Osteocyte (in vitro differentiated cells): ENCODE results near the gene ANGPTL1. TPM values are rescaled to one million over a fixed set of nuclear protein-coding genes. Genes with fewer than 3 reads are reported as not detected.

ENCODE experiments used
- DNase-seq: peaks from one replicate; pipeline ENCODE4 v3.0.0; 2021; ENCODE audit warnings: mixed read lengths; ENCODE audit not compliant: unreplicated experiment; ENCODE audit errors: extremely low spot score
- H3K27ac Mint-ChIP-seq: one replicate; pipeline ENCODE4 v1.8.0; 2021; ENCODE audit warnings: mild to moderate bottlenecking, mixed read lengths; ENCODE audit not compliant: unreplicated experiment
- H3K27me3 Mint-ChIP-seq: one replicate; pipeline ENCODE4 v1.8.0; 2021; ENCODE audit warnings: mixed read lengths; ENCODE audit not compliant: unreplicated experiment
- H3K36me3 Mint-ChIP-seq: one replicate; pipeline ENCODE4 v1.8.0; 2021; ENCODE audit warnings: mixed read lengths; ENCODE audit not compliant: unreplicated experiment
- H3K4me1 Mint-ChIP-seq: one replicate; pipeline ENCODE4 v1.8.0; 2021; ENCODE audit warnings: mixed read lengths; ENCODE audit not compliant: unreplicated experiment
- H3K4me3 Mint-ChIP-seq: one replicate; pipeline ENCODE4 v1.8.0; 2021; ENCODE audit warnings: mild to moderate bottlenecking, moderate library complexity, mixed read lengths; ENCODE audit not compliant: unreplicated experiment
- H3K9me3 Mint-ChIP-seq: one replicate; pipeline ENCODE4 v1.8.0; 2021; ENCODE audit warnings: mixed read lengths; ENCODE audit not compliant: unreplicated experiment
- total RNA-seq: library from RNA; stranded (reverse); gene quantifications from 2 replicates; pipeline ENCODE4 v1.2.1, GENCODE V29; 2021
- TF ChIP-seq, protein P1 (sequence below): fragments of 200-600 bp; sonication (generic); IDR thresholded peaks from 2 replicates; pipeline ENCODE4 v1.5.0; 2021; ENCODE audit warnings: antibody characterized with exemption, mild to moderate bottlenecking, moderate library complexity

The ANGPTL1 gene
- total RNA-seq, 1 donor from 2014 or later = 0.43 TPM

DNA sequence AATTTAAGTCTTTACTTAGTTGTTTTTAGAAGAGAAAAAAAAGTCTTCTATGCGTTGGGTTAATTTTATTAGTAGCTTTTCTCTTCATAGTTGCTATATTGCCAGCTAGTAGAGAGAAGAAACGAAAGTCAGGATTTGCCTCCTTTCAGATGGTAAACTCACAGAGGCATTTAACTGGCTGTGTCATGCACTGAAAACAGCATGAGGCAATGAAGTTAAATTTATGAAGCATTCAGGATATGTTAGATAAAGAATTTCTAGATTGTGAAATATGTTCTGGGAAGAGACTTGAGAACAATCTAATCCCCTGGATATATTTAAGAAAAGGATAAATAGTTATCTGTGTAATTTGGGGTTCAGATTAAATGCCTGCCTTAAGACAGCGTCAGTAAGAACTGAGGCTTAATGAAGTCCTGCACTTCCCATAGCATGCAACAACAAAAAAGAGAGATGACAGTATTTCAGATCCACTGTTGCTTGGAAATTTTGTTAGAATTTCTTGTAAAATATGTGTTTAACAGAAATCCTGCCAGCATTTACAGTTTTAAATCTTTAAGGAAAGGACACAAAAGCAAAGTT, 1.7 kb downstream of the ANGPTL1 start:
- no peak overlapping the region for H3K4me3 Mint-ChIP-seq
- peak overlapping the region; percentile 33 for H3K27ac Mint-ChIP-seq
- no peaks in the 10 kb centered on the region for H3K27me3 Mint-ChIP-seq
- peaks cover 29% of the 10 kb centered on the region for H3K4me1 Mint-ChIP-seq
- H3K36me3 Mint-ChIP-seq = no peaks in the 10 kb centered on the region
- H3K9me3 Mint-ChIP-seq = no peaks in the 10 kb centered on the region
- DNase-seq = no peak
- TF ChIP-seq, protein P1, sequence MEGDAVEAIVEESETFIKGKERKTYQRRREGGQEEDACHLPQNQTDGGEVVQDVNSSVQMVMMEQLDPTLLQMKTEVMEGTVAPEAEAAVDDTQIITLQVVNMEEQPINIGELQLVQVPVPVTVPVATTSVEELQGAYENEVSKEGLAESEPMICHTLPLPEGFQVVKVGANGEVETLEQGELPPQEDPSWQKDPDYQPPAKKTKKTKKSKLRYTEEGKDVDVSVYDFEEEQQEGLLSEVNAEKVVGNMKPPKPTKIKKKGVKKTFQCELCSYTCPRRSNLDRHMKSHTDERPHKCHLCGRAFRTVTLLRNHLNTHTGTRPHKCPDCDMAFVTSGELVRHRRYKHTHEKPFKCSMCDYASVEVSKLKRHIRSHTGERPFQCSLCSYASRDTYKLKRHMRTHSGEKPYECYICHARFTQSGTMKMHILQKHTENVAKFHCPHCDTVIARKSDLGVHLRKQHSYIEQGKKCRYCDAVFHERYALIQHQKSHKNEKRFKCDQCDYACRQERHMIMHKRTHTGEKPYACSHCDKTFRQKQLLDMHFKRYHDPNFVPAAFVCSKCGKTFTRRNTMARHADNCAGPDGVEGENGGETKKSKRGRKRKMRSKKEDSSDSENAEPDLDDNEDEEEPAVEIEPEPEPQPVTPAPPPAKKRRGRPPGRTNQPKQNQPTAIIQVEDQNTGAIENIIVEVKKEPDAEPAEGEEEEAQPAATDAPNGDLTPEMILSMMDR = no peak

- Mint-ChIP-seq H3K36me3 (no peaks in the 10 kb centered on the region), H3K27ac (peak overlapping the region; percentile 33), H3K27me3 (no peaks in the 10 kb centered on the region), H3K4me1 (peaks cover 29% of the 10 kb centered on the region), H3K4me3 (no peak overlapping the region), H3K9me3 (no peaks in the 10 kb centered on the region)
- TF ChIP-seq, protein P1 = no peak
- DNase-seq = no peak
Observed at GRCh38 chr1:178868706-178869105, 2.2 kb downstream of the ANGPTL1 start.

- H3K9me3 Mint-ChIP-seq = no peaks in the 10 kb centered on the region
- H3K4me3 Mint-ChIP-seq = peak overlapping the region; percentile 58
- H3K36me3 Mint-ChIP-seq = no peaks in the 10 kb centered on the region
- H3K27me3 Mint-ChIP-seq = no peaks in the 10 kb centered on the region
- TF ChIP-seq, protein P1 = no peak
- no peak for DNase-seq
- peak overlapping the region; percentile 71 for H3K27ac Mint-ChIP-seq
- H3K4me1 Mint-ChIP-seq = peaks cover 26% of the 10 kb centered on the region
Observed at GRCh38 chr1:178867670-178868069, 3.2 kb downstream of the ANGPTL1 start.

- TF ChIP-seq, protein P1 = no peak
- H3K4me1 Mint-ChIP-seq = peaks cover 12% of the 10 kb centered on the region
- H3K27me3 Mint-ChIP-seq = no peaks in the 10 kb centered on the region
- H3K9me3 Mint-ChIP-seq = no peaks in the 10 kb centered on the region
- H3K36me3 Mint-ChIP-seq = no peaks in the 10 kb centered on the region
- no peak for DNase-seq
- H3K4me3 Mint-ChIP-seq = no peak overlapping the region
- H3K27ac Mint-ChIP-seq = no peak overlapping the region
Observed at GRCh38 chr1:178864326-178864725, 6.6 kb downstream of the ANGPTL1 start.

DNA sequence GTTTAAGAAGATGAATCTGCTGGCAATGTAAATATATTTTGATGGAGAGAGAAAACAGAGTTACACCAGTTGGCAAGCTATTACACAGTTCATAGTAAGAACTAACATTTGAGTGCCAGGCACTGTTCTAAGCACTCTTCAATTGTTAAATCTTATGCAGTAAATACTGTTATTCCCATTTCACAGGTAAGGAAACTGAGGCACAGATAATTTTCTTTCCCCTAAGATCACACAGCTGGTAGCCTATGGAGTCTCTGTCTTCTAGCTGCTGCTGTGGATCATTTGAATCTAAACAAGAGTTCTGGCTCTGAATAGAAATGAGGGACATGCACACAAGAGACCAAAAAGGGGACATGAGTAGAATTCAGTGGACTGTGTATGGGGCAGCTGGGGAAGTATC, 8.0 kb downstream of the ANGPTL1 start:
- no peak overlapping the region for H3K4me3 Mint-ChIP-seq
- H3K36me3 Mint-ChIP-seq = peaks cover 2% of the 10 kb centered on the region
- DNase-seq = no peak
- no peak overlapping the region for H3K27ac Mint-ChIP-seq
- TF ChIP-seq, protein P1 = no peak
- no peaks in the 10 kb centered on the region for H3K27me3 Mint-ChIP-seq
- H3K9me3 Mint-ChIP-seq = no peaks in the 10 kb centered on the region
- peaks cover 6% of the 10 kb centered on the region for H3K4me1 Mint-ChIP-seq
